Gastroesophageal sphincter (tissue), 3 donors: ENCODE measurements around the gene TNS3.

ENCODE experiments used
- CTCF ChIP-seq, 4 experiments: fragments of 200-600 bp in 2 of 4; fragments of 450-650 bp in 2 of 4; sonication (generic) in 1 of 4; IDR thresholded peaks; one replicate each; pipeline ENCODE4 v1.5.1; 2017 to 2019; ENCODE audit warnings: antibody characterized with exemption in 4 of 4, mild to moderate bottlenecking in 2 of 4, moderate library complexity in 2 of 4
- EP300 ChIP-seq: sonication (generic); formaldehyde crosslinking; IDR thresholded peaks from one replicate; pipeline ENCODE4 v1.6.1; 2017; ENCODE audit warnings: antibody characterized with exemption, mild to moderate bottlenecking
- POLR2A ChIP-seq, 2 donors: fragments of 450-650 bp; IDR thresholded peaks; one replicate each; pipeline ENCODE4 v1.6.1; 2017; ENCODE audit warnings: antibody characterized with exemption in 2 of 2, mild to moderate bottlenecking in 2 of 2, moderate library complexity in 1 of 2
- POLR2AphosphoS5 ChIP-seq: sonication (generic); formaldehyde crosslinking; IDR thresholded peaks from one replicate; pipeline ENCODE4 v1.6.1; 2017; ENCODE audit warnings: antibody characterized with exemption

DNA sequence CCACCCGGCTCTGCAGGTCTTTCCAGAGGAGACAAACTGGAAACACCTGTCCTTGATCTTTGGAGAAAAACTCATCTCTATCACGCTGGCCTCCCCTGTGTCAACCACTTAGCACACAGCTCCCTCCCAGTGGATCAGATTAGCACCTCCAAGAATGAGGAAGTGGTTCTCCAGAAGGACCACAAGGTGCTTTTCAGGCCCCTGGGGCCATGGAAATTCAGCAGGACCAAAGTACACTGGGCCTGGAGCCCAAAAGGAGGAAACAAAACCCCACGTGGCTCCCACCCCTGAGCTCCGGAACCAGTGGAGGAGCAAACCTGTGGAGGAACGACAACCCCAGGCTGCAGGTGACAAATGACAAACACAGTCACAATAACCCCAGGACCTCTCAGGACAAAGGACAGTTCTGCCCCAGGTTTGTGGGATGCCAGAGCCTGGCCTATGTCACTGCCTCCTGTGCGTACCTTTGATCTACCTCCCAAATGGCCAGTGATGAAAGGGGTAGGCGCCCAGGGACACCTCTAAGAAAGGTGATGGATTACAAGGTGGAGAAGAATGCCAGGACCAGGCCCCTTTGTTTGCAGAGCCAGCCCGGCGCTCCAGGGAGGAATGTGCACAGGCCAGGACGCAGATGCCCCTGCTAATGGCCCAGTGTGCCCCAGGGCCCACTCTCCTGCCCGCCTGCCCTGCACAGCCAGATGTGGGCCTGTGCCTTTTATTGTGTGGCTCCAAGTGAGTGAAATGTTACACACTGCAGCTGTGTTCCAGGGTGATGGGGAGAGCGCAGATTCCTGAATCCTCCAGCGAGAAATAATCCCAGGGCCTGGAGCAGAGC is 5.7 kb downstream of the TNS3 start:
- TF ChIP-seq CTCF (IDR thresholded peaks at IDR 0.05) (no peak), EP300 (no peak), POLR2A (IDR thresholded peaks at IDR 0.05) (no peak), POLR2AphosphoS5 (peak; percentile 20)
